ENCODE measurements around the gene KDM2A.

KDM2A gene

DNA sequence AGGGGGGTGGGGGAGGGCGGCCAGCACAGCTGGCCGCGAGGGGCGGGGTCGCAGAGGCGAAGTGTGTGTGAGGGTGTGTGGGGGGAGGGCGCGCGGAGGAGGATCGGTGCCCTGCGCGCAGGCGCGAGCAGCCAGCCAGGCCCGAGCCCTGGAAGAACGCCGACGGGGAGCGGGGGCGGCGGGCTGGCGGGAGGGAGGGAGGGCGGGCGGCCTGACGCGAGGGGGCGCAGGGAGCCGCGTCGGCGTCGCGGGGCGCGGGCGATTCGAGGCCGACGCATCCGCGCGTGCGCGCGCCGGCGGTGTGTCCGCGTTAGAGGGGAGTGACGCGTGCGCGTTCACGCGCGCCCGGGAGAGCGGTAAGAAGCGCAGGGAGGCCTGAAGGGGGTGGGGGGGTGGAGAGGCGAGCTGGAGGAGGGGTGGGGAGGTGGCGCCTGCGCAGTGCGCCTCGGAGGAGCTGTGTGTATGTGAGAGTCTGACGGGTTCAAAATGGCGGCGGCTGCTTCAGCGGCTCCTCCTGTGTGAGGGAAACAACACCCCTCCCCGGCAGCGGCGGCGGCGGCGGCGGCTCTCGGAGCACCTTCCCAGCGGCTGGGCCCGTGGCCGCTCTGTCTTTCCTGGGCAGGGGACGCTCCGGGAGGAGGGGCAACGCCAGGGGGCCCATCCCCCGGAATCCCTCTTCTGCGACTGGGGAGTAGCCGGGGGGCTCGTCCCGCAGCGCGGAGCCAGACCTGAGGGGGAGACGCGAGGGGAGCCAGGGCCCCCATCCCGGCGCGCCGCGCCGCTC lies at the start of gene KDM2A:
Gene KDM2A, plus strand, starts transcription at position 463 of the 784 bp plus-strand sequence. CDS start 2,054 bp downstream, outside the sequence.
- peaks cover 28 to 63% (median 42%) of the 10 kb centered on the region in 10 experiments for H3K4me1 ChIP-seq

GRCh38 chr11:67071420-67072284 lies 47.4 kb upstream of the KDM2A start:
- no peak overlapping the region for H3K4me3 ChIP-seq
- H3K9ac ChIP-seq = no peak overlapping the region
- H3K4me2 ChIP-seq = peak overlapping the region in 2 of 11 experiments; percentile 32 to 48; a peak in 2 of 22 replicates

More for the DNA sequence above, at the start of gene KDM2A:
- peaks cover 20 to 47% (median 38%) of the 10 kb centered on the region in 11 experiments for H4K20me1 ChIP-seq
- peak within 1 kb of the TSS; percentile 96 to 100 (median 99) for H3K27ac ChIP-seq
- H3K9me3 ChIP-seq (replicated peaks in 1 of 11) = no peaks in the 10 kb centered on the region
- peak within 1 kb of the TSS; percentile 98 to 100 (median 100) for H3K9ac ChIP-seq
- H3K4me3 ChIP-seq = peak within 1 kb of the TSS; percentile 89 to 100 (median 99)
- peak within 1 kb of the TSS; percentile 93 to 99 (median 97) for H3K4me2 ChIP-seq
- H3K27me3 ChIP-seq = peaks cover 17 to 38% (median 31%) of the 10 kb centered on the region in 11 experiments
- no peak for TF ChIP-seq Cebpa-rat (IDR thresholded peaks at IDR 0.05)
- peaks cover 12 to 23% (median 19%) of the 10 kb centered on the region in 11 experiments; a peak in 21 of 22 replicates for H3K36me3 ChIP-seq

DNA sequence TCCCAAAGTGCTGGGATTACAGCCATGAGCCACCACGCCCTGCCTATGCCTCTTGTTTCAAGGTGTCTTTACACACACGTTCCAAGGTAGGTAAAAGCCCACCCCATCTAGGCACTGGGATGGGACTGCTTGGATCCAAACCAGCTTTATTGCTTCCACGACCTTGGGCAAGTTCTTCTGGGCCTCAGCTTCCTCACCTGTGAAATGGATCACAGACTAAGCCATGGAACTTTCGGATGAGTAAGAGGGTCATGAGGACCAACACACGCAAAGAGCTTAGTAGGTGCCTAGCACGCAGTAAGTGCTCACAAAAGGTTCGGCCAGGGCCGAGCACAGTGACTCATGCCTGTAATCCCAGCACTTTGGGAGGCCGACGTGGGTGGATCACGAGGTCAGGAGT lies 46.8 kb upstream of the KDM2A start:
- Histone ChIP-seq H3K4me1 (peaks cover 9 to 36% (median 14%) of the 10 kb centered on the region in 10 experiments), H3K9me3 (replicated peaks in 1 of 11) (no peaks in the 10 kb centered on the region), H3K27me3 (no peaks in the 10 kb centered on the region), H3K36me3 (no peaks in the 10 kb centered on the region), H3K4me3 (no peak overlapping the region), H4K20me1 (no peaks in the 10 kb centered on the region), H3K27ac (no peak overlapping the region), H3K4me2 (peak overlapping the region in 1 of 11 experiments; percentile 35; a peak in 1 of 22 replicates), H3K9ac (no peak overlapping the region)
- TF ChIP-seq Cebpa-rat (IDR thresholded peaks at IDR 0.05) = no peak

More at GRCh38 chr11:67071420-67072284, 47.4 kb upstream of the KDM2A start:
- Histone ChIP-seq H3K27me3 (no peaks in the 10 kb centered on the region), H4K20me1 (no peaks in the 10 kb centered on the region), H3K4me1 (peaks cover 2 to 29% (median 7%) of the 10 kb centered on the region in 10 experiments; a peak in 17 of 20 replicates), H3K9me3 (replicated peaks in 1 of 11) (no peaks in the 10 kb centered on the region), H3K36me3 (no peaks in the 10 kb centered on the region), H3K27ac (no peak overlapping the region)
- TF ChIP-seq Cebpa-rat (IDR thresholded peaks at IDR 0.05) = no peak

- peaks cover 12 to 50% (median 26%) of the 10 kb centered on the region in 10 experiments for H3K4me1 ChIP-seq
- no peaks in the 10 kb centered on the region for H3K36me3 ChIP-seq
- no peak for TF ChIP-seq Cebpa-rat (IDR thresholded peaks at IDR 0.05)
- H3K4me2 ChIP-seq = peak overlapping the region in 1 of 11 experiments; percentile 48; a peak in 2 of 22 replicates
- no peak overlapping the region for H3K4me3 ChIP-seq
- H3K9ac ChIP-seq = no peak overlapping the region
- H4K20me1 ChIP-seq = no peaks in the 10 kb centered on the region
- no peak overlapping the region for H3K27ac ChIP-seq
- no peaks in the 10 kb centered on the region for H3K9me3 ChIP-seq (replicated peaks in 1 of 11)
- no peaks in the 10 kb centered on the region for H3K27me3 ChIP-seq
Measured at GRCh38 chr11:67073908-67074307, 45.2 kb upstream of the KDM2A start.

DNA sequence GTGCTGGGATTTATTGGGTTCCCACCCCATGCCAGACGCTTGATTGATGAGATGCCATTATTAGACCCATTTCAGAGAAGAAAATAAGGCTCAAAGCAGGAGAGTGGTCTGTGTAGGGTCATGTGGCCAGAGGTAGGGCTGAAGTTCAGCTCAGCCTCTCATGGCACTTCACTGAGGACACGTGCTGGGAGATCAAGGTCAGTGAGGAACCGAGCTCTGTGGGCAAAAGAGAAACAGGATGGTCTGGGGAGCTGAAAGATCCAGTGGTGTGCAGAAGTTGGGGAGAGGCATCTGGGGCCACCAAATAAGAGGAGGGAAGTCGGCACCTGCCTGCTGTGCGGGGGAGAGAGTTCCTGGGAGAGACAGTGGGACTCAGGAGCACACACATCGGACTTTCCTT lies 42.9 kb upstream of the KDM2A start:
- Histone ChIP-seq H3K27me3 (no peaks in the 10 kb centered on the region), H3K4me3 (no peak overlapping the region), H3K36me3 (no peaks in the 10 kb centered on the region), H3K27ac (no peak overlapping the region; a peak in 1 of 22 replicates), H3K9ac (no peak overlapping the region), H3K4me2 (peak overlapping the region in 10 of 11 experiments; percentile 25 to 75 (median 44); a peak in 13 of 22 replicates), H3K4me1 (peaks cover 12 to 57% (median 26%) of the 10 kb centered on the region in 10 experiments), H4K20me1 (no peaks in the 10 kb centered on the region), H3K9me3 (replicated peaks in 1 of 11) (no peaks in the 10 kb centered on the region)
- TF ChIP-seq Cebpa-rat (IDR thresholded peaks at IDR 0.05) = no peak

DNA sequence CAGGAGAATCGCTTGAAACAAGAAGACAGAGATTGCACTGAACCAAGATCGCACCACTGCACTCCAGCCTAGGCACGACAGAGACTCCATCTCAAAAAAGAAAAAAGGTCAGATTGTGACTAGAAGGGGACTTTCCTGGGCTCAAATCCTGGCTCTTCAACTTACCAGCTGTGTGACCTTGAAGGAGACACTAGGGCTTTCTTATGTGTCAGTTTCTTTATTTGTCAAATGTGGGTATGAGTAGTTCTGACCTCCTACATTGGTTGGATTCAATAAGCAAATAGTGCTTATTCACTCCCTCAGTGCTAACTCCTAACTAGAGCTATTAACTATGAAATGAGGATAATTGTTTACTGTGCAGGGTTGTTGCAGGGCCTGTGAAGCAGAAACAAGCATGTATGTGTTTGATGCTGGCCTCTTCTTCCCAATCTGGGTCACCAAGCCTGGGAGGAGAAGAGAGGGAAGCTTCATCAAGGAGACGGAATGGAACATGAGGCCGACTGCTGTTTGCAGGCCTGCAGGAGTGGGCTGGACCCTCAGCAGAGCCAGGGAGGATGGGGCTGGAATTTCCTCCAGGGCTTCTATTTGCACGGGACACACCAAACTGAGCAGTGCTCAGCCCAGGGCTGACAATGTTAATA lies 39.9 kb upstream of the KDM2A start:
- H3K9me3 ChIP-seq (replicated peaks in 1 of 11) = no peaks in the 10 kb centered on the region
- H4K20me1 ChIP-seq = peaks cover 0 to 5% (median 0%) of the 10 kb centered on the region in 11 experiments; a peak in 1 of 22 replicates
- no peaks in the 10 kb centered on the region for H3K36me3 ChIP-seq
- H3K9ac ChIP-seq = no peak overlapping the region
- no peaks in the 10 kb centered on the region for H3K27me3 ChIP-seq
- H3K4me3 ChIP-seq = no peak overlapping the region
- TF ChIP-seq Cebpa-rat (IDR thresholded peaks at IDR 0.05) = no peak
- peaks cover 32 to 58% (median 46%) of the 10 kb centered on the region in 10 experiments for H3K4me1 ChIP-seq
- peak overlapping the region in 2 of 11 experiments; percentile 24 to 57; a peak in 2 of 22 replicates for H3K27ac ChIP-seq
- peak overlapping the region in 5 of 11 experiments; percentile 19 to 71 (median 63); a peak in 8 of 22 replicates for H3K4me2 ChIP-seq

GRCh38 chr11:67082071-67082791 lies 36.8 kb upstream of the KDM2A start:
- H3K9ac ChIP-seq = peak overlapping the region in 10 of 11 experiments; percentile 9 to 66 (median 39); a peak in 13 of 22 replicates
- H3K4me3 ChIP-seq = peak overlapping the region in 8 of 10 experiments; percentile 8 to 60 (median 24); a peak in 12 of 20 replicates
- H3K27me3 ChIP-seq = no peaks in the 10 kb centered on the region
- H4K20me1 ChIP-seq = peaks cover 0 to 5% (median 0%) of the 10 kb centered on the region in 11 experiments; a peak in 1 of 22 replicates
- H3K27ac ChIP-seq = peak overlapping the region in 5 of 11 experiments; percentile 5 to 51 (median 12); a peak in 7 of 22 replicates
- H3K4me1 ChIP-seq = peaks cover 24 to 43% (median 33%) of the 10 kb centered on the region in 10 experiments
- H3K4me2 ChIP-seq = peak overlapping the region; percentile 76 to 94 (median 88)
- no peak for TF ChIP-seq Cebpa-rat (IDR thresholded peaks at IDR 0.05)
- H3K9me3 ChIP-seq (replicated peaks in 1 of 11) = no peaks in the 10 kb centered on the region
- no peaks in the 10 kb centered on the region for H3K36me3 ChIP-seq

All from BLaER1 treated with 17β-estradiol and CSF1 and Interleukin-3, amounts not matched to agents 10 nM and 100 nM (cell line).